ENCODE data around the gene HMGN4. TPM values are rescaled to one million over a fixed set of nuclear protein-coding genes. Genes with fewer than 3 reads are reported as not detected.
A peak's percentile ranks its signal among the peaks of the same experiment; 100 is the strongest.

The HMGN4 gene
- polyA plus RNA-seq, 1 of the 3 experiments (the other 2 are of a cell fraction): 76.3 TPM

- Histone ChIP-seq H3K4me1 (ENCODE audit: control insufficient read depth in 1 of 2, insufficient read depth in 2 of 2, low read depth in 1 of 2, low read length in 1 of 2) (peaks cover 5 to 15% of the 10 kb centered on the region in 2 experiments; a peak in 3 of 4 replicates), H3K4me2 (no peak overlapping the region), H3K9me2 (no peaks in the 10 kb centered on the region), H3K4me3 (ENCODE audit: low read depth in 2 of 2, low read length in 1 of 2) (no peak overlapping the region), H3K9me3 (no peaks in the 10 kb centered on the region), H3F3A (replicated peaks; ENCODE audit: insufficient read depth) (peaks cover 22% of the 10 kb centered on the region), H3K79me2 (ENCODE audit: insufficient read depth) (peaks cover 22% of the 10 kb centered on the region), H3K27ac (ENCODE audit: low read depth in 2 of 2, low read length in 1 of 2) (no peak overlapping the region), H4K20me1 (ENCODE audit: insufficient read depth) (no peaks in the 10 kb centered on the region), H3K9ac (no peak overlapping the region), H3K27me3 (ENCODE audit: insufficient read depth) (peaks cover 8% of the 10 kb centered on the region; the same call in 1 of the 2 replicates), H2AFZ (ENCODE audit: low read depth) (no peak overlapping the region), H3K36me3 (replicated peaks in 1 of 2; ENCODE audit: control insufficient read depth in 1 of 2, insufficient read depth in 2 of 2, low read length in 1 of 2) (peaks cover 11 to 12% of the 10 kb centered on the region in 2 experiments)
- no peak for DNase-seq
- 48% methylated on average over 6 of the region's 6 CpGs for WGBS (ENCODE audit: low lambda C conversion rate)
- ChIA-PET POLR2A (no interaction called here), CTCF (interaction anchor here (1.5 to 7.9 kb wide), 5 partner anchors 17 to 533 kb away, joined by 6 to 183 read pairs (median 25); no protein-coding TSS in a partner anchor)
- no peak for TF ChIP-seq MXI1 (IDR thresholded peaks at IDR 0.05; ENCODE audit: low read depth, low read length)
- TF ChIP-seq TCF12 (IDR thresholded peaks at IDR 0.05): no peak
- no peak for TF ChIP-seq POLR2AphosphoS5 (IDR thresholded peaks at IDR 0.05; ENCODE audit: low read depth, low read length)
- TF ChIP-seq NFIC (IDR thresholded peaks at IDR 0.05; ENCODE audit: borderline replicate concordance): no peak
These were observed 55.9 kb downstream of the HMGN4 start for GRCh38 chr6:26594131-26594498.

DNA sequence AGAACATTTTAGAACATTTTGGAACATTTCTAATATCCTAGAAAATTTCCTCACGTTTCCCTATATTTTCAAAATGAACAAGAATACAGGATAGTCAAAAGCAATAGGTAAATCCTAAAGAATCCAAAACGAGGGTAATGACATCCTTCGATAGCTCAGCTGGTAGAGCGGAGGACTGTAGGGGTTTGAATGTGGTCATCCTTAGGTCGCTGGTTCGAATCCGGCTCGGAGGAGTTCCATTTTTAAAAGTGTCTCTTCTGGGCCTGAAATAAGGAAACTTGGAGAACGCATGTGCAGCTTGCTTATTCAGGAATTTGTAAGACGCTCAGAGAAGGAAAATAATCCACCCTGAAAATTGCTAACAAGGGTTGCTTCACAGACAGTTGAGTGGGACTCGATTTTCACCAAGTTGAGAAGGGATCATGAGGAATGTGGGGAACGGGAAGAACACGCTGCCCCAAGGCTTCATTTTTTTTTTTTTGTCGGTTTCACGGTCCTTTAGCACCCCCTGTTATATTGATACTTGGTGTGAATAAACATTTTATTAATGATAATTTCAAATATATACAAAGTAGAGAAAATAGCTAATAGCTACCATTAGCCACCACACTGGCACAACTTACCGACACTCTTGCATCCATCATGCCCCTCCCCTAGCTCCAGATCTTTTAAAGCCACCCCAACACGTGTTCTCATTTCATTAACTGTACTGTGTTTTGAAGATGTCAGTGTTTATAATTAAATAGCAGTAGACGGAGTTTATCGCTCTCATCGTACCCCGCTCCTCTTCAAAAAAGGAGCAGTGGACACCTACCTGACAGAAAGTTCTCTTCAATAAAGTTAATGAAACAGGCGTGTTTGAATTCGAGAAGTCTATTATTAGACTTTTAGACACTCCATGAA, 56.8 kb downstream of the HMGN4 start:
- no peaks in the 10 kb centered on the region for H4K20me1 ChIP-seq (ENCODE audit: insufficient read depth)
- peak overlapping the region; percentile 22; the same call in 1 of the 2 replicates for H3K9ac ChIP-seq
- peak overlapping the region; percentile 89 to 90 for H3K27ac ChIP-seq (ENCODE audit: low read depth in 2 of 2, low read length in 1 of 2)
- H3K36me3 ChIP-seq (replicated peaks in 1 of 2; ENCODE audit: control insufficient read depth in 1 of 2, insufficient read depth in 2 of 2, low read length in 1 of 2): peaks cover 17 to 21% of the 10 kb centered on the region in 2 experiments
- WGBS (ENCODE audit: low lambda C conversion rate): 14% methylated on average over 23 of the region's 23 CpGs
- H3K4me3 ChIP-seq (ENCODE audit: low read depth in 2 of 2, low read length in 1 of 2): peak overlapping the region; percentile 72 to 94
- peak; percentile 30 for DNase-seq
- H3K27me3 ChIP-seq (ENCODE audit: insufficient read depth): peaks cover 5% of the 10 kb centered on the region; the same call in 1 of the 2 replicates
- H3K9me3 ChIP-seq: no peaks in the 10 kb centered on the region
- peaks cover 25% of the 10 kb centered on the region for H3F3A ChIP-seq (replicated peaks; ENCODE audit: insufficient read depth)
- TF ChIP-seq TEAD4 (IDR thresholded peaks at IDR 0.05; ENCODE audit: borderline replicate concordance, insufficient read depth) (peak; percentile 48; the same call in 1 of the 2 replicates), MXI1 (IDR thresholded peaks at IDR 0.05; ENCODE audit: low read depth, low read length) (no peak)
- peak overlapping the region; percentile 88 for H2AFZ ChIP-seq (ENCODE audit: low read depth)
- H3K9me2 ChIP-seq: no peaks in the 10 kb centered on the region
- H3K79me2 ChIP-seq (ENCODE audit: insufficient read depth): peaks cover 25% of the 10 kb centered on the region
- ChIA-PET CTCF (interaction anchor here (0.6 to 7.9 kb wide), 36 partner anchors 9 to 561 kb away, joined by 3 to 183 read pairs (median 6); partner anchors contain the start of genes BTN2A2 and HMGN4), POLR2A (interaction anchor here (0.6 to 1.2 kb wide), 4 partner anchors 18 to 58 kb away, joined by 3 to 8 read pairs (median 4); no protein-coding TSS in a partner anchor)
- peaks cover 5 to 15% of the 10 kb centered on the region in 2 experiments; a peak in 3 of 4 replicates for H3K4me1 ChIP-seq (ENCODE audit: control insufficient read depth in 1 of 2, insufficient read depth in 2 of 2, low read depth in 1 of 2, low read length in 1 of 2)
- peak overlapping the region; percentile 91 for H3K4me2 ChIP-seq

DNA sequence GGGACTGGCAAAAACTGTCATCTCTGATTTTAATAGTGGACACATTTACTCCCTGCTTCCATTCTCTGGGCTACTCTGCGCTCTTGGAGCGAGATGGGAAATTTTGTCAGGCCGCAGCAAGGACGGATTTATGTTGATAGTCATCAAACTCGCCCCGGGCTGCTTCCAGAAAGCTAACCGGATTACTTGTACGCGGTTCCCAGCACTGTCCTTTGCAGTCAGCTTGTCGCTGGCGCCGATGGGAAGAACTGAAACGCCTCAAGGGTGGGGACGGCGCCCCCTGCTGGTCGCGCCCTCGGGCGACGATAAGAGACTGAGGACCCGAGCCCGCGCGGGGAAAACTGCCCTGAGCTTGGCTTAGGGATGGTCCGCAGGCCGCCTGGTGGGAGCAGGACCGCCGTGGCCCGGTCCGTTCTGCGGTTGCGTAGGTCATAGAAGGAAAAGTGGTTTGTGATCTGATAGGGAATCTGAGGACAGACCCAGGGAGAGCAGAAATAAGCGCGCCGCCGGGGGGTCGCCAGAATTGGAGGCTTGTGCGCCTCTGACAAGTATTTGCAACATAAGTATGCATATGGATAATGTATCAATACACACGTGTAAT, 57.6 kb downstream of the HMGN4 start:
- peak; percentile 79 for DNase-seq
- peaks cover 25% of the 10 kb centered on the region for H3K79me2 ChIP-seq (ENCODE audit: insufficient read depth)
- H3K9ac ChIP-seq: peak overlapping the region; percentile 95; the same call in 1 of the 2 replicates
- H3K9me2 ChIP-seq: no peaks in the 10 kb centered on the region
- ChIA-PET CTCF (interaction anchor here (0.6 to 7.9 kb wide), 36 partner anchors 10 to 560 kb away, joined by 3 to 183 read pairs (median 5); partner anchors contain the start of genes BTN2A2 and HMGN4), POLR2A (interaction anchor here (0.6 to 1.2 kb wide), 4 partner anchors 19 to 58 kb away, joined by 3 to 8 read pairs (median 4); no protein-coding TSS in a partner anchor)
- WGBS (ENCODE audit: low lambda C conversion rate): under 1% methylated on average over 28 of the region's 39 CpGs
- peaks cover 21 to 25% of the 10 kb centered on the region in 2 experiments for H3K36me3 ChIP-seq (replicated peaks in 1 of 2; ENCODE audit: control insufficient read depth in 1 of 2, insufficient read depth in 2 of 2, low read length in 1 of 2)
- H3K4me1 ChIP-seq (ENCODE audit: control insufficient read depth in 1 of 2, insufficient read depth in 2 of 2, low read depth in 1 of 2, low read length in 1 of 2): peaks cover 5 to 15% of the 10 kb centered on the region in 2 experiments; a peak in 3 of 4 replicates
- H3F3A ChIP-seq (replicated peaks; ENCODE audit: insufficient read depth): peaks cover 27% of the 10 kb centered on the region
- peak overlapping the region; percentile 72 to 94 for H3K4me3 ChIP-seq (ENCODE audit: low read depth in 2 of 2, low read length in 1 of 2)
- H4K20me1 ChIP-seq (ENCODE audit: insufficient read depth): no peaks in the 10 kb centered on the region
- no peaks in the 10 kb centered on the region for H3K27me3 ChIP-seq (ENCODE audit: insufficient read depth)
- H3K27ac ChIP-seq (ENCODE audit: low read depth in 2 of 2, low read length in 1 of 2): peak overlapping the region; percentile 89 to 90
- no peaks in the 10 kb centered on the region for H3K9me3 ChIP-seq
- H2AFZ ChIP-seq (ENCODE audit: low read depth): peak overlapping the region; percentile 88
- peak overlapping the region; percentile 91 for H3K4me2 ChIP-seq
- TF ChIP-seq, protein P1, sequence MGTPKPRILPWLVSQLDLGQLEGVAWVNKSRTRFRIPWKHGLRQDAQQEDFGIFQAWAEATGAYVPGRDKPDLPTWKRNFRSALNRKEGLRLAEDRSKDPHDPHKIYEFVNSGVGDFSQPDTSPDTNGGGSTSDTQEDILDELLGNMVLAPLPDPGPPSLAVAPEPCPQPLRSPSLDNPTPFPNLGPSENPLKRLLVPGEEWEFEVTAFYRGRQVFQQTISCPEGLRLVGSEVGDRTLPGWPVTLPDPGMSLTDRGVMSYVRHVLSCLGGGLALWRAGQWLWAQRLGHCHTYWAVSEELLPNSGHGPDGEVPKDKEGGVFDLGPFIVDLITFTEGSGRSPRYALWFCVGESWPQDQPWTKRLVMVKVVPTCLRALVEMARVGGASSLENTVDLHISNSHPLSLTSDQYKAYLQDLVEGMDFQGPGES (IDR thresholded peaks at IDR 0.05; ENCODE audit: low read depth, low read length): no peak
- peak; percentile 67; the same call in 1 of the 2 replicates for TF ChIP-seq MAX (IDR thresholded peaks at IDR 0.05; ENCODE audit: low read depth)
- peak; percentile 42; the same call in 1 of the 2 replicates for TF ChIP-seq RCOR1 (IDR thresholded peaks at IDR 0.05; ENCODE audit: low read length)
- no peak for TF ChIP-seq JUND (IDR thresholded peaks at IDR 0.05)
- peak; percentile 62 for TF ChIP-seq RAD21 (IDR thresholded peaks at IDR 0.05; ENCODE audit: low read length)
- peak; percentile 97 for TF ChIP-seq CTCF (IDR thresholded peaks at IDR 0.05)
- peak; percentile 53; the same call in 1 of the 2 replicates for TF ChIP-seq MXI1 (IDR thresholded peaks at IDR 0.05; ENCODE audit: low read depth, low read length)
- TF ChIP-seq USF2 (IDR thresholded peaks at IDR 0.05; ENCODE audit: borderline replicate concordance, low read depth, low read length): no peak
- TF ChIP-seq NFIC (IDR thresholded peaks at IDR 0.05; ENCODE audit: borderline replicate concordance): no peak
- TF ChIP-seq SMC3 (IDR thresholded peaks at IDR 0.05; ENCODE audit: low read depth, low read length): peak; percentile 70
- no peak for TF ChIP-seq TCF12 (IDR thresholded peaks at IDR 0.05)

All from SK-N-SH (cell line).